GM19193 (cell line): ENCODE measurements around the gene CEP89.

ENCODE experiments used
- POLR2A ChIP-seq: IDR thresholded peaks from 4 replicates; pipeline ENCODE4 v1.6.1; 2011; ENCODE audit not compliant: insufficient read depth, insufficient read length; ENCODE audit errors: extremely low read depth

The CEP89 gene

DNA sequence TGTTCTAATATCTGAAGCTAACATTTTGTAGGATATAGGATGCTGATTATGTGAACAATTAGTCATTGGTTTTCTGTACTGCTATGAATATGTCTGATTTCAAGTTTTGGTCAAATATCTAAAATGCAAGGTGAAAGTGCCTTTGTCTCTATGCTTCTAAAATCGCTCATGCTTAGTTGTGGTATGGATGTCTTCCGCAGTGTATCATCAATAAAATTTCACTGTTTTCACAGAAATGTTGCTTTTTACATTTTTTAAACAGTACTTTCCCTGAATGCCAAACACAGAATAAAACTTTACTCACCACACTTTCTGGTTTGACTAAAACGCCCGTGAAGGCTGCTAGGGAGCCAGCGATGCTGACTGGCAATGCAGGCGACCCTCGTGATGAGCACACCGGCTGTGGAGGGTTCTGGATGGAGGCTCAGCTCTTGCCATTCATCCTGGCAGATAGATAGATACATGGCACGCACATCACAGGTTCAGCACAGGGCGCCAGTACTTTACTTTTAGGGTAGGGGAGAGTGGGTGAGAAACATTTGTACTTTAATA lies 142.3 kb downstream of the CEP89 start:
- no peak for TF ChIP-seq POLR2A

DNA sequence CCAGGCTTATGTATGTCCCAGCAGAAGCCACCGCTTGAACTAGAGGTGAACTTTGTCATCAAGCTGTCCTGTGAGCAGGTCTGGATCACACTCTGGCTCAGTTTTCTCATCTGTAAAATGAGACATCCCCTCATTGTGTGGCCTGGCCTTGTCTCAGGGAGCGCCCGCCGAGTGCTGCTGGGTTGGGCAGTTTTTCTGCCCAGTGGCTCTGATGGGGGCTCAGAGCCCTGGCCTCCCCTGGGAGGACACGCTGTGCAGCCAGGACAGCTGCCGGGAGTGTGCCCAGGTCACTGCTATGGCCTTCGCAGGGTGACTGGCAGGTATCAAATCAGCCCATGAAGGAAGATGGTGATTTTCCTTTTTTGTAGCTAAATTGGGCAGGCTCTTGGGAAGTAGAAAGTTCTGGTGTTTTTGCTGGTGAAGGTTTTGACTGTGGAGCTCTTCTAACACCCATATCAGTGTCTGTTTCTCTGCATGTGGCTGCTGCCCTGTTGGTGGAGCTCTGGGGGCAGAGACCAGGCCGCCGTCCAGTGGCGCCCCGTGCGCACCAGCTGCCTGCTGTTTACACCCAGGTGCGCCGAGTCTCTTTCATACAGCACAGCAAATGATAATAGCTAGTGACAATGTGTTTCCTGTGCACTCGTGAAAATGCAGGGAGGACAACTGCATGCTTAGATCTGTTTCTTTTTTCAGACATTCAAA lies 143.0 kb downstream of the CEP89 start:
- TF ChIP-seq POLR2A, result no peak

DNA sequence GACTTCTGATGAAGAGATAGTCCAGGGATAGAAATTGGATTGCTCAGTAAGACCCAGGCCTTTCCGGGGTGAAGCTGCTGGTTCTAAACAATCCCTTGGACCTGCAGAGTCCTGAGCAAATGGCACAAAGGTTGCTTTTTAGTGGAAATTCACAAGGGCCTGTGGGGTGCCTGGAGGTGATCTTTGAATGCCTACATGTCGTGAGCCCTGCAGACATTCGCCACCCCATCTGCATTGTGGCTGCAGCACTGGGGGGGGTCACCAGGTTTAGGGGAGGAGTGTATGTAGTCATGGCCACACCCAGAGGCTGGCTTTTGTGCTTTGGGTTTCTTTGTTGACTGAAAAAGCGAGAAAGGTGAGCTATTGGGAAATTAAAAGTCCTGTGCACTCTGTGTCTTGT lies 143.6 kb downstream of the CEP89 start:
- TF ChIP-seq POLR2A, result no peak
